Immature natural killer cell (primary cell): ENCODE results near the gene ANKRD13B. TPM values are rescaled to one million over a fixed set of nuclear protein-coding genes. Genes with fewer than 3 reads are reported as not detected.
"Not testable (repeated sequence)": the region's sequence is repeated elsewhere in the genome, so short reads cannot be mapped to it uniquely, and the experiment has no call there.

ENCODE experiments used
- DNase-seq, 3 donors: peaks; one replicate each; pipeline ENCODE4 v3.0.0; 2022; ENCODE audit warnings: mixed read lengths in 1 of 3
- H3K27ac Mint-ChIP-seq, 6 donors: one replicate each; pipeline ENCODE4 v1.8.0; 2020; ENCODE audit warnings: mixed read lengths in 6 of 6, mild to moderate bottlenecking in 5 of 6, inconsistent platforms in 4 of 6, moderate library complexity in 3 of 6
- H3K27me3 Mint-ChIP-seq, 3 donors: one replicate each; pipeline ENCODE4 v1.8.0; 2020 to 2021; ENCODE audit warnings: low read depth in 3 of 3, mild to moderate bottlenecking in 3 of 3, mixed read lengths in 3 of 3, moderate library complexity in 3 of 3, inconsistent platforms in 1 of 3
- H3K36me3 Mint-ChIP-seq, 3 donors: one replicate each; pipeline ENCODE4 v1.8.0; 2020; ENCODE audit warnings: mixed read lengths in 3 of 3, inconsistent platforms in 2 of 3, mild to moderate bottlenecking in 2 of 3
- H3K4me1 Mint-ChIP-seq, 2 donors: one replicate each; pipeline ENCODE4 v1.8.0; 2020; ENCODE audit warnings: inconsistent platforms in 2 of 2, mild to moderate bottlenecking in 2 of 2, mixed read lengths in 2 of 2, moderate library complexity in 1 of 2
- H3K4me3 Mint-ChIP-seq, 5 donors: one replicate each; pipeline ENCODE4 v1.8.0; 2020; ENCODE audit warnings: mild to moderate bottlenecking in 5 of 5, mixed read lengths in 5 of 5, inconsistent platforms in 3 of 5, moderate library complexity in 3 of 5
- H3K9me3 Mint-ChIP-seq, 6 donors: one replicate each; pipeline ENCODE4 v1.8.0; 2020; ENCODE audit warnings: mild to moderate bottlenecking in 6 of 6, mixed read lengths in 6 of 6, inconsistent platforms in 4 of 6, moderate library complexity in 3 of 6
- polyA plus RNA-seq, 3 donors: library from polyadenylated mRNA; unstranded; fragments of 300-500 nt; fragmentation: Illumina TruSeq; gene quantifications; one replicate each; pipeline ENCODE4 v1.2.3, GENCODE V29; 2021

Gene ANKRD13B
- under 1 TPM in 1 of 3 donors, not detected in 2; 0.18 TPM for polyA plus RNA-seq

DNA sequence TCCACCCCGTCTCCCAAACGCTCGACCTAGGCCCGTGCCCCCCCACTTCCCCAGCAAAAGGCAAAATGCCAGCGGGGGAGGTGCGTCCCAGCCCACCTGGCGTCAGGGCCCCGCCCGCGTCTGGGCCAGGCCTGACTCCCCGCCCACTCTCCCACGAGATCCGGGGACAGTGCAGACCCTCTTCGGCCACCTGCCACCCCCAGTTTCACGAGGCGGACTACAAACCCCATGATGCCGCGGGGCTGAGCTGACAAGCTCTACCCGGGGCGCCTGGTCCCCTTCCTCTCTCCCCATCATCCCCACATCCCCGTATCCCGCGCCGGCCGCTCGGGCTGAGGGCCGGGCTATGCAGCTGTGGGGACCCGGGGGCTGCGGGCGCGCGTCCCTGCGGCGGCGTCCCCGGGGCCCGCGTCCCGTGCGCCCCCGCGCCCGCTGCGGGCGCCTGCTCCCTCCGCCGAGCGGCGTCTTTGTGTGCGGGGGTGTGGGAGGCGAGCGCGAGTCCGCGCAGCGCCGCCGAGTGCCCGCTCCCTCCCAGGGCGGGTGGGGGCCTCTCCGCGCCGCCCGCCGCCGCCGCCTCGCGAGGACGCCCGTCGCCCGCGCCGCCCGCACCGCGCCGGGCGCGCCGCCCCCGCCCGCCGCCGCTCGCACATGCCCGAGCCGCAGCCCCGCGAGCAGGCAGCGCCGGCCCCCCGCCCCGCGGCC lies at the start of gene ANKRD13B:
TSS of gene ANKRD13B (plus strand) at position 283 of the 702 bp plus-strand sequence. CDS start 490 bp downstream, outside the sequence.
- H3K27me3 Mint-ChIP-seq, result peaks cover 0 to 7% (median 5%) of the 10 kb centered on the region in 3 donors

DNA sequence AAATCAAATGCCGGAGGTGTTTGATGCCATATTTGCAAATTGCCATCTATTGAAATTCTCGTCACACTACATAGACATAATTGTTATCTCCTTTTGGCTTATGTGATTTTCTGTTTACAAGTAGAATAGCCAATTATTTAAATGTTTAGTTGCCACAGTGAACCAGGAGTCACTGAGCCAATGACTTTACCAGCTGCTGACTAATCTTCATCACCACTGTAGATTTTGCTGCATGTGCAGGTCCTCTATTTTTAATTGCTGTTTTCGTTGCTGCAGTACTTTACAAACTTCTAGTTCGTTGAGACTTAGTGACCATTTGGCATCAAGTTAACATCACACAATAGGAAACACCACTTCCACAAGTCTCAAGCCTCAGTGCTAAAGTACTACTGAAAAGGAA lies 48.9 kb upstream of the ANKRD13B start:
- Mint-ChIP-seq H3K27me3 (peaks cover 0 to 6% (median 0%) of the 10 kb centered on the region in 3 donors), H3K27ac (peak overlapping the region in 1 of 6 donors; percentile 11), H3K36me3 (peaks cover 11 to 29% (median 13%) of the 10 kb centered on the region in 3 donors), H3K9me3 (no peaks in the 10 kb centered on the region), H3K4me1 (peaks cover 6 to 13% of the 10 kb centered on the region in 2 donors), H3K4me3 (no peak overlapping the region)
- DNase-seq, result no peak

More for the DNA sequence above, at the start of gene ANKRD13B:
- Mint-ChIP-seq H3K27ac (peak within 1 kb of the TSS in 2 of 6 donors; percentile 46 to 57), H3K9me3 (no peaks in the 10 kb centered on the region), H3K4me1 (peaks cover 37 to 45% of the 10 kb centered on the region in 2 donors), H3K4me3 (peak within 1 kb of the TSS; percentile 64 to 85 (median 73)), H3K36me3 (no peaks in the 10 kb centered on the region)
- no peak for DNase-seq

DNA sequence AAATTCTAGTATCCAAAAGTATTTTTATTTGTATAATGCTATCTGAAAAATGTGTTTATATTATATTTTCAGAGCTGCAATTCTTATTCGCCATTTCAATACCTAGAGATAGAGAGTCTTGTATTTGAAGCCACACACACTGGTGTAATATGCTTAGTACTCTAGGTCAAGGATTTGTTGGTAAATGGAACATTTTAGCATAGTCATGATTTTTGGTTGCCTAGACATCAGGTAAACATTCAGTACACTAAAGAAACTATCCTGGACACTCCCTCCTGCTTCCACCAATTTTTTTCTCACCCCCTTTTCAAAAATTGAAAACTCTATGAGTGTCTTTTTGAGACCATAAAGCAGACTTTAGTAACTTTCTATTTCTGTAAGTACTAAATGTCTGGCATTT lies 46.8 kb upstream of the ANKRD13B start:
- H3K27ac Mint-ChIP-seq, result peak overlapping the region in 2 of 6 donors; percentile 9 to 43
- no peaks in the 10 kb centered on the region for H3K9me3 Mint-ChIP-seq
- no peak overlapping the region for H3K4me3 Mint-ChIP-seq
- peaks cover 0 to 5% (median 0%) of the 10 kb centered on the region in 3 donors for H3K27me3 Mint-ChIP-seq
- H3K36me3 Mint-ChIP-seq, result peaks cover 7 to 29% (median 13%) of the 10 kb centered on the region in 3 donors
- DNase-seq, result no peak
- peaks cover 14 to 27% of the 10 kb centered on the region in 2 donors for H3K4me1 Mint-ChIP-seq

DNA sequence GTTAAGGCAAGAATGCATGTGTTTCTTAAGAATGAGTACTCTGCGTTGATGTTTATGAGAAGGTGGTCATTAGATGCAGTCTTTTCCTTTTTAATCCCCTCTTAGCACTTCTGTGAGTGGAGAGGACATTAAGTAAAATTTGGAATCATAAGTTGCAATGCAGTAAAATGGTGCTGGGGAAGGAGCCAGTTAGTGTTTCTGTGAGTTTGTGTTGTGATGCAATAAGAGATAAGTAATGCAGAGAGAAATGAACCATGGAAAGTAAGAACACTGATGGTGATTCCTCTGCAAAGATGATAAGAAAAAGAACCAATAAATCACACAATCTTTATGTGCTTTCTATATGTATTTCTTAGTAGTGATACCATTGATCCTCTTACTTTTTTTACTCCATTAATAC lies 46.1 kb upstream of the ANKRD13B start:
- peaks cover 14 to 27% of the 10 kb centered on the region in 2 donors for H3K4me1 Mint-ChIP-seq
- peaks cover 7 to 29% (median 13%) of the 10 kb centered on the region in 3 donors for H3K36me3 Mint-ChIP-seq
- no peak for DNase-seq
- H3K9me3 Mint-ChIP-seq, result no peaks in the 10 kb centered on the region
- peaks cover 0 to 5% (median 0%) of the 10 kb centered on the region in 3 donors for H3K27me3 Mint-ChIP-seq
- peak overlapping the region in 4 of 6 donors; percentile 12 to 74 (median 56) for H3K27ac Mint-ChIP-seq
- no peak overlapping the region for H3K4me3 Mint-ChIP-seq

DNA sequence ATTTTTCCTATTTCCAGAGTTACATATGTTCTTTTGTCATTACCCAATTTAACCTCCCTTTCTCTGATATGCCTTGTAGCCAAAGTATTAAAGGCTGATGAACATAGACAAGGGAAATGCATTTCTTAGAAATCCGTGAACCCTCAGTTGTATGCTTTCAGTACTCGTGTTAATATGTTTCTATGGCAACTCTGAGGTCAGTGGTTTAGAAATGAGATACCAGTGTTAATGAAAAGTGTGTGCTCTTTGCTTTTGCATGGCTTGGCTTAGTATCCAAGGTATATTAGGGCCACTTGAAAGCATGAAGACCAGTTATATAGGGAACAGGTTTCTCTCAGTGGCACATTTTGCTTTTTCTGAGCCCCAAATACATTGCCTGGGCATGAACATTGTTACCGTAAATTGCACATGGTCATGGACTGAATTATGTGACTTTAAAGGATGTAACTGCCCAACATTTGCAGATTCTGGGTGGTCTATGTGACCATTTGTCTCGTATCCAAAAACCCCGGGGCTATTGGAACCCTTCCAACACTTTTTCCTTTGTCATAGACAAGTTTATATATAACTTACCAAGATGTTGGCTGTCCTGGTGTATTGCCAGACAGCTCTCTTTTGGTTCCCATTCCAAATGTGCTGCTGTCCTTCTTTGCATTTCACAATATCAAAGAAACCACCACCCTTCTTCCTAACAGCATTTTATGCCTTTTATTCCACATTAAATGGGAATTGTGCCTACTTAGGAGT lies 43.6 kb upstream of the ANKRD13B start:
- Mint-ChIP-seq H3K4me1 (peaks cover 16 to 27% of the 10 kb centered on the region in 2 donors), H3K27ac (peak overlapping the region; percentile 17 to 64 (median 42)), H3K9me3 (no peaks in the 10 kb centered on the region), H3K4me3 (no peak overlapping the region), H3K27me3 (no peaks in the 10 kb centered on the region), H3K36me3 (peaks cover 0 to 10% (median 2%) of the 10 kb centered on the region in 3 donors)
- peak; percentile 32 to 42 (median 36) for DNase-seq

DNA sequence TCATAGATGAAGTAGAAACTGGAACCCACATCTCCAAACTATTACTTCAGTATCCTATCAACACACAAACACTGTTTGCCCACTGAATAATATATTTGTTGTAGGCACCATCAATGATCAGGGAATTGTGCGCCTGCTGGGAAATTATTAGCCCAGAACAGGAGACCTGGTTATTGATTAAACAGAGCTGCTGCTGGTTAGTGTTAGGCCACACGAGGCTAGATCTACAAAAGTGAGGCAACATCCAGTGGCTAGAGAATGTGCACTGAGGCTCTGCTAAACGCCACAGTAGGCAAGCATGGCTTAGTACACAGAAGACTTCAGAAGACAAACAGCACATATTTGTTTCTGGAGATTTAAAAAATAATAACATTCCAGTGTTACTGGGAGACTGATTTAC lies 37.1 kb upstream of the ANKRD13B start:
- peak overlapping the region in 1 of 6 donors; percentile 48 for H3K27ac Mint-ChIP-seq
- peaks cover 33 to 45% of the 10 kb centered on the region in 2 donors for H3K4me1 Mint-ChIP-seq
- no peak for DNase-seq
- H3K4me3 Mint-ChIP-seq, result no peak overlapping the region
- no peaks in the 10 kb centered on the region for H3K27me3 Mint-ChIP-seq
- H3K36me3 Mint-ChIP-seq, result peaks cover 3 to 6% (median 3%) of the 10 kb centered on the region in 3 donors
- no peaks in the 10 kb centered on the region for H3K9me3 Mint-ChIP-seq

DNA sequence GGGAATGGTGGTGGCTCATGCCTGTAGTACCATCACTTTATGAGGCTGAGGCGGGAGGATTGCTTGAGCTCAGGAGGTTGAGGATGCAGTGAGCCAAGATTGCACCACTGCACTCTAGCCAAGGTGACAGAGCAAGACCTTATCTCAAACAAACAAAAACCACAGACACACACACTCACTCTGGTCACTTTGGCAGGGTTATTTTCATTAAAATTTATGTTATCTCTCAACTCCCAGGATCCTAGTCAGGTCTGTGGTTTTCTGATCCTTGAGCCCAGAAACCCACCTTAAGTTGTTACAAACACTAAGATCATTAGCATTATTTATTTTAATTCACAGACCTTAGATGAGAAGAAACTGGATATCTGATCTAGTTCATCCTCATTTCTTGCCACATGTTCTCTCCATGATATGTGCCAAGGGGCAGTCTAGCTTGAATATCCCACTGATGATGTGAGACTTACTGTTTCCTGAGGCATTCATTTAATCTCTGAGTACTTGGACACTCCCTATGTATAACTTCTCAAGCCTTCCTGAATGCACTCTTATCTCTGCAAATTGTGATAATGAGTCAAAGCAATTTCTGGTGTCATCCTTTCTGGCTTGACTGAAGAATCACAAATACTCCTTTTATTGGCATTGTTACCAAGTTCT lies 35.7 kb upstream of the ANKRD13B start:
- Mint-ChIP-seq H3K4me3 (peak overlapping the region in 3 of 5 donors; percentile 1 to 19 (median 18)), H3K27ac (peak overlapping the region; percentile 42 to 82 (median 60)), H3K4me1 (peaks cover 46 to 59% of the 10 kb centered on the region in 2 donors), H3K27me3 (peaks cover 0 to 5% (median 2%) of the 10 kb centered on the region in 3 donors), H3K36me3 (peaks cover 7 to 12% (median 9%) of the 10 kb centered on the region in 3 donors), H3K9me3 (no peaks in the 10 kb centered on the region)
- no peak for DNase-seq

DNA sequence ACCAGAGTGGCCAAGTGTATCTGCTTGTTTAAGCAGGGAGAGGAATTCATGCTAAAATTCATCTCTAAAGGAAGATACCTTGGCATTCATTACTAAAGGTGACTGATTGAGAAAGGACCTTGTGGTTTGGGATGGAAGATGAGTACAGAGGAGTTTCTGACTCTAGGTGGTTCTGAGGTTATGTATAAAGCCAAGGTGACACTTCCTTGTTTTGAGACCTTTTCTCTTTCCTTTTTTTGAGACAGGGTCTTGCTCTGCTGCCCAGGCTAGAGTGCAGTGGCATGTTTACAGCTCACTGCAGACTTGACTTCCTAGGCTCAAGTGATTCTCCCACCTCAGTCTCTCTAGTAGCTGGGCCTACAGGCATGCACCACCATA lies 35.2 kb upstream of the ANKRD13B start:
- peak overlapping the region in 3 of 5 donors; percentile 2 to 42 (median 19) for H3K4me3 Mint-ChIP-seq
- no peaks in the 10 kb centered on the region for H3K9me3 Mint-ChIP-seq
- peaks cover 8 to 12% (median 9%) of the 10 kb centered on the region in 3 donors for H3K36me3 Mint-ChIP-seq
- no peak for DNase-seq
- H3K27me3 Mint-ChIP-seq, result peaks cover 0 to 6% (median 2%) of the 10 kb centered on the region in 3 donors
- H3K4me1 Mint-ChIP-seq, result peaks cover 49 to 64% of the 10 kb centered on the region in 2 donors
- H3K27ac Mint-ChIP-seq, result peak overlapping the region; percentile 42 to 82 (median 60)

DNA sequence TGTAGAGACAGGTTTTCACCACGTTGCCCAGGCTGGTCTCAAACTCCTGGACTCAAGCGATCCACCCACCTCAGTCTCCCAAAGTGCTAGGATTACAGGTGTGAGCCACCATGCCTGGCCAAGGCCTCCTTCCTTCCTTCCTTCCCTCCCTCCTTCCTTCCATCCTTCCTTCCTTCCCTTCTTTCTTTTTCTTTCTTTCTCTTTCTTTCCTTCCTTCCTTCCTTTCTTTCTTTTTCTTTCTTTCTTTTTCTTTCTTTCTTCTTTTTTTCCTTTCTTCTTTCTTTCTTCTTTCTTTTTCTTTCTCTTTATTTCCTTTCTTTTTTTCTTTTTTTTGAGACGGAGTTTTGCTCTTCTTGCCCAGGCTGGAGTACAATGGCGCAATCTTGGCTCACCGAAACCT lies 34.8 kb upstream of the ANKRD13B start:
- not testable (repeated sequence) for H3K9me3 Mint-ChIP-seq
- H3K4me1 Mint-ChIP-seq, result peaks cover 53 to 68% of the 10 kb centered on the region in 2 donors
- peak overlapping the region in 1 of 5 donors; percentile 42 for H3K4me3 Mint-ChIP-seq

DNA sequence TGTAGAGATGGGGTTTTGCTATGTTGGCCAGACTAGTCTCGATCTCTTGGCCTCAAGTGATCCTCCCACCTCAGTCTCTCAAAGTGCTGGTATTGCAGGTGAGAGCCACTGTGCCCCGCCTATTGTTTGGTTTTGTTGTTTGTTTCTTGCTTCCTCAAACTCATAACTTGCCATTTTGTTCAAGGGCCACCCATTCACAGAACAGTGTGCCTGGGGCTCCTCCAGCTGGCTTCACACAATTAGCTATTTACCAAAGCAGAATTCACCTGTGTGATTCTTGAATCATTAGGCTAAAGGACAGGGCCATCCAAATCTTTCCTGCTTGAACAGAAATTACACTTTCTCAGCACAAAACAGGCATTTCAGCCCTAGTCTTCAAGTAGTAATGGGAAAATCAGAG lies 33.3 kb upstream of the ANKRD13B start:
- Mint-ChIP-seq H3K27ac (peak overlapping the region; percentile 45 to 98 (median 74)), H3K4me1 (peaks cover 63 to 79% of the 10 kb centered on the region in 2 donors)

More for the DNA sequence above, 34.8 kb upstream of the ANKRD13B start:
- not testable (repeated sequence) for H3K27me3 Mint-ChIP-seq, DNase-seq
- Mint-ChIP-seq H3K36me3 (peaks cover 8 to 12% (median 9%) of the 10 kb centered on the region in 3 donors), H3K27ac (peak overlapping the region; percentile 42 to 93 (median 72))

DNA sequence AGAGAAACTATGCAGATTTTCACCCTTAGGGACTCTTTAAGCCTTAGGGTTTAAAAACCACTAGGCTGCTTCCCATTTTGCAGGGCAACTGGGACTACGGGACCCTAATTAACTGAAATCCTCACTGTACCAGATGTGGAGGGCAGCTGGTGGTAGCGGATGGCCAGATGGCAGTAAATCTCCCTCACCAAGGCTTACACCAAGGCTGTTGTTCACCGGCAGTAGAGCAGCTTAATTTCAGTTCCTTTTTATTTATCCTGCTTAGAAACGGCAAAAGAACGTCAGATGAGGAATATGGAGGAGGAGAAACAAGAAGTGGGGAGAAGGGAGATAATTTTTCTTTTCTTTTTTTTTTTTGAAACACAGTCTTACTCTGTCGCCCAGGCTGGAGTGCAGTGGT lies 32.6 kb upstream of the ANKRD13B start:
- Mint-ChIP-seq H3K4me3 (peak overlapping the region in 2 of 5 donors; percentile 35 to 38), H3K36me3 (peaks cover 9 to 12% (median 12%) of the 10 kb centered on the region in 3 donors), H3K9me3 (no peaks in the 10 kb centered on the region), H3K27ac (peak overlapping the region; percentile 68 to 98 (median 86)), H3K27me3 (peaks cover 1 to 13% (median 4%) of the 10 kb centered on the region in 3 donors), H3K4me1 (peaks cover 68 to 80% of the 10 kb centered on the region in 2 donors)
- no peak for DNase-seq

More for the DNA sequence above, 33.3 kb upstream of the ANKRD13B start:
- DNase-seq, result no peak
- Mint-ChIP-seq H3K27me3 (peaks cover 1 to 13% (median 4%) of the 10 kb centered on the region in 3 donors), H3K9me3 (no peaks in the 10 kb centered on the region), H3K36me3 (peaks cover 9 to 12% (median 12%) of the 10 kb centered on the region in 3 donors), H3K4me3 (no peak overlapping the region)

DNA sequence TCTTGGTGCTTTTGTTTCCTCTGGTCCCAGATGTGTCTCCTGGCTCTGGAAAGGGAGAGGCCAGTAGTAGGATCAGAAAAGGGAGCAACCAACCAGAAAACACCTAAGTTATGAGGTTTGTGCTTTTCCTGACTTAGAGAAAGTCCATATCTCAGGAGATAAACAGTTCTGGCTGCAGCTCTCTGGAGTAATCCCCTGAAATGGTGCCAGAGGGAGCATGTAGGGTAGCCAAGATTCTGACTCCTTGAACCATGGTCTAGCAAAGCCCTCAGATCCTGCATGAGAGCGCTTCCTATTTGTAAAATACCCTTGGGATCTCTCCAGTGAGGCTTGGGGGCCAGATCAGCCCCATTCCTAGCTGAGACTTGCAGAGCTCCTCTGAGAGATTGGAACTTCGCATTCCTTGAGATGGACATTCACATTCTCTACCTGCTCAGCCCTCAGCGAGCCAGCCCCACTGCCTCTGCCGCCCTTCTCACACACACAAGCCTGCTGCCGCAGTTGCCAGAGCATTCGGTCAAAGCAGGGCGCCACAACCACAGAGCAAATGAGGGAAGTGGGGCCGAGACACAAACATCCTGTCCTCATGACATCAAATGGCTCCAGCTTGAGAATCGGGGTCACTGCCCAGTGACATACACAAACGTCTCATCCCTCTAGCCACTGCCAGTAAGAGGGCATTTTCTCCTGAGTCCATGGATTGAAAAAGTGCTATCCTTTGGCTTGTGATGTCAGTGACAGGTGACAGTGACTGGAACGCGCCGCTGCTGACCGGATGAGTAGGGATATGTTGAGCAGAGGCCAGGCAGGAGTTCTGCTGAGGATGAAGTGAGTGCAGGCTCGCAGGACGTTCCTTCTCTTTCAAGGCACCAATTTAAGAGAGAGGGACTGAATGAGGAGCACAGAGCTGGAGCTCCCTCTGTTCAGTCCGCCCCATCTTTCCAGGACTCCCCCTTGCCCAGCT lies 31.1 kb upstream of the ANKRD13B start:
- DNase-seq, result peak; percentile 75 to 78 (median 78)
- Mint-ChIP-seq H3K27ac (peak overlapping the region; percentile 93 to 100 (median 98)), H3K36me3 (peaks cover 9 to 12% (median 12%) of the 10 kb centered on the region in 3 donors), H3K4me1 (peaks cover 70 to 77% of the 10 kb centered on the region in 2 donors), H3K9me3 (no peaks in the 10 kb centered on the region), H3K4me3 (peak overlapping the region; percentile 82 to 88 (median 84)), H3K27me3 (peaks cover 4 to 16% (median 11%) of the 10 kb centered on the region in 3 donors)
